Keratinocyte (primary cell): ENCODE data around the gene IGF1. TPM values are rescaled to one million over a fixed set of nuclear protein-coding genes. Genes with fewer than 3 reads are reported as not detected.

Experiments
- DNase-seq: peaks from one replicate; pipeline ENCODE4 v3.0.0-alpha.2; 2011; ENCODE audit warnings: low read depth, missing footprints, low spot score
- FAIRE-seq: peaks from 2 replicates; lab custom pipeline; 2011; peaks lifted over from hg19 to GRCh38; lab: Jason Lieb, UNC
- H2AFZ ChIP-seq: 2 replicates; pipeline ENCODE4 v1.6.0; 2012; ENCODE audit warnings: low read length, control low read depth, inconsistent platforms; ENCODE audit not compliant: control insufficient read depth
- H3K27ac ChIP-seq: 2 replicates; pipeline ENCODE4 v1.5.1; 2011; ENCODE audit warnings: low read length; ENCODE audit not compliant: control insufficient read depth, insufficient read depth
- H3K27me3 ChIP-seq: 3 replicates; pipeline ENCODE4 v1.6.0; 2011; ENCODE audit warnings: low read length; ENCODE audit not compliant: control insufficient read depth, insufficient read depth; ENCODE audit errors: extremely low read depth
- H3K36me3 ChIP-seq, 2 experiments: 2 replicates in 1 of 2; 3 replicates in 1 of 2; pipeline ENCODE4 v1.5.1; 2011; ENCODE audit warnings: low read length in 2 of 2, mild to moderate bottlenecking in 1 of 2; ENCODE audit not compliant: control insufficient read depth in 2 of 2, insufficient read depth in 2 of 2; ENCODE audit errors: extremely low read depth in 1 of 2
- H3K4me1 ChIP-seq: 3 replicates; pipeline ENCODE4 v1.5.1; 2011; ENCODE audit warnings: low read length; ENCODE audit not compliant: control insufficient read depth, insufficient read depth; ENCODE audit errors: extremely low read depth
- H3K4me2 ChIP-seq: 3 replicates; pipeline ENCODE4 v1.6.0; 2011; ENCODE audit warnings: low read depth, low read length; ENCODE audit not compliant: control insufficient read depth, insufficient read depth; ENCODE audit errors: extremely low read depth
- H3K4me3 ChIP-seq, 3 experiments: fragments of 200-600 bp in 1 of 3; sonication (generic) in 1 of 3; 2 replicates in 2 of 3; 3 replicates in 1 of 3; pipeline ENCODE4 v1.5.1; 2011 to 2016; ENCODE audit warnings: low read length in 3 of 3, mild to moderate bottlenecking in 3 of 3, control low read depth in 2 of 3, inconsistent platforms in 1 of 3, low read depth in 1 of 3, mixed read lengths in 1 of 3, mixed run types in 1 of 3, moderate library complexity in 1 of 3; ENCODE audit not compliant: control insufficient read depth in 2 of 3, insufficient read depth in 2 of 3; ENCODE audit errors: extremely low read depth in 1 of 3
- H3K79me2 ChIP-seq: 2 replicates; pipeline ENCODE4 v1.6.0; 2012; ENCODE audit warnings: low read length; ENCODE audit not compliant: control insufficient read depth, insufficient read depth
- H3K9ac ChIP-seq: 3 replicates; pipeline ENCODE4 v1.6.0; 2011; ENCODE audit warnings: low read length; ENCODE audit not compliant: control insufficient read depth, insufficient read depth; ENCODE audit errors: extremely low read depth
- H3K9me1 ChIP-seq: 3 replicates; pipeline ENCODE4 v1.6.0; 2011; ENCODE audit warnings: low read length; ENCODE audit not compliant: control insufficient read depth, insufficient read depth; ENCODE audit errors: extremely low read depth
- H3K9me3 ChIP-seq: 2 replicates; pipeline ENCODE4 v1.5.1; 2012; ENCODE audit warnings: low read depth, low read length; ENCODE audit not compliant: control insufficient read depth
- H4K20me1 ChIP-seq: 3 replicates; pipeline ENCODE4 v1.6.0; 2011; ENCODE audit warnings: low read length; ENCODE audit not compliant: control insufficient read depth, insufficient read depth; ENCODE audit errors: extremely low read depth
- CTCF ChIP-seq, 3 experiments: IDR thresholded peaks in 1 of 3; conservative IDR thresholded peaks in 1 of 3; optimal IDR thresholded peaks in 1 of 3; 2 replicates in 2 of 3; 3 replicates in 1 of 3; pipeline versions ENCODE3 to v1.5.1; 2011; ENCODE audit warnings: low read length in 3 of 3, mild to moderate bottlenecking in 3 of 3, moderate library complexity in 2 of 3, control low read depth in 1 of 3, inconsistent platforms in 1 of 3; ENCODE audit not compliant: insufficient read depth in 2 of 3; ENCODE audit errors: extremely low read depth in 1 of 3
- EZH2 ChIP-seq: IDR thresholded peaks from one replicate; pipeline ENCODE4 v1.6.1; 2012; ENCODE audit warnings: inconsistent platforms, mild to moderate bottlenecking, low read length, moderate library complexity
- dilution Hi-C: fragments of 300-500 bp; cut with MboI; formaldehyde crosslinking; loops from one replicate; pipeline ENCODE4 v1.7.0; 2020; ENCODE audit warnings: low sequenced_read_pairs; ENCODE audit not compliant: extremely low pct_ligation_motif_present
- polyA plus RNA-seq, 5 experiments: library from polyadenylated mRNA; depleted of rRNA in 3 of 5; stranded (reverse) in 3 of 5; stranded (forward) in 1 of 5; unstranded in 1 of 5; fragments of >200 nt; gene quantifications; 1 replicate in 1 of 5; 2 replicates in 3 of 5; 3 replicates in 1 of 5; pipeline versions ENCODE4 v1.2.1 to v1.2.3, GENCODE V29; 2011 to 2012; ENCODE audit warnings: missing spikeins in 2 of 5, low read depth in 1 of 5, low replicate concordance in 1 of 5

Gene IGF1
- polyA plus RNA-seq, 1 donor (not counting 4 experiments of a cell fraction or from before 2014, with no cell fraction given): not detected

GRCh38 chr12:102481705-102482425, 1.5 kb upstream of the IGF1 start:
- Histone ChIP-seq H3K4me2 (no peak overlapping the region), H3K4me1 (peaks cover 2% of the 10 kb centered on the region), H3K4me3 (no peak overlapping the region), H2AFZ (no peak overlapping the region), H3K27ac (no peak overlapping the region), H3K36me3 (no peaks in the 10 kb centered on the region), H4K20me1 (no peaks in the 10 kb centered on the region), H3K27me3 (no peaks in the 10 kb centered on the region), H3K9me3 (no peaks in the 10 kb centered on the region), H3K79me2 (no peaks in the 10 kb centered on the region), H3K9me1 (no peaks in the 10 kb centered on the region), H3K9ac (no peak overlapping the region)
- TF ChIP-seq EZH2: no peak
- no peak for TF ChIP-seq CTCF (optimal IDR thresholded peaks at IDR 0.05 in 1 of 3, IDR thresholded peaks at IDR 0.05 in 1 of 3, conservative IDR thresholded peaks at IDR 0.05 in 1 of 3; ENCODE audit: extremely low read depth in 1 of 3, insufficient read depth in 2 of 3, low read length in 3 of 3)
- no peak for DNase-seq
- dilution Hi-C loops: no loop called here
- FAIRE-seq: no peak

- dilution Hi-C loops: no loop called here
- Histone ChIP-seq H3K36me3 (no peaks in the 10 kb centered on the region), H4K20me1 (no peaks in the 10 kb centered on the region), H2AFZ (no peak overlapping the region), H3K4me3 (no peak overlapping the region), H3K9me1 (no peaks in the 10 kb centered on the region), H3K27ac (no peak overlapping the region), H3K27me3 (no peaks in the 10 kb centered on the region), H3K79me2 (no peaks in the 10 kb centered on the region), H3K4me2 (no peak overlapping the region), H3K9me3 (no peaks in the 10 kb centered on the region), H3K9ac (no peak overlapping the region), H3K4me1 (peaks cover 2% of the 10 kb centered on the region)
- FAIRE-seq: no peak
- no peak for DNase-seq
- no peak for TF ChIP-seq CTCF (optimal IDR thresholded peaks at IDR 0.05 in 1 of 3, IDR thresholded peaks at IDR 0.05 in 1 of 3, conservative IDR thresholded peaks at IDR 0.05 in 1 of 3; ENCODE audit: extremely low read depth in 1 of 3, insufficient read depth in 2 of 3, low read length in 3 of 3)
- no peak for TF ChIP-seq EZH2
These were observed 424 bp downstream of the IGF1 start for GRCh38 chr12:102479939-102480338.
